ENCODE results near the gene TESK2. TPM values are rescaled to one million over a fixed set of nuclear protein-coding genes. Genes with fewer than 3 reads are reported as not detected.
A peak's percentile ranks its signal among the peaks of the same experiment; 100 is the strongest.

The TESK2 gene
- total and polyA plus RNA-seq, 2 of the 8 experiments (the other 6 are each of a cell fraction or from before 2014, with no cell fraction given), result 10.8 to 12.6 TPM

- TF ChIP-seq HDAC2 (IDR thresholded peaks at IDR 0.05; ENCODE audit: borderline replicate concordance in 1 of 2, low read depth in 2 of 2, low read length in 2 of 2) (no peak), SP2 (IDR thresholded peaks at IDR 0.05; ENCODE audit: low read length) (no peak), CHD1 (IDR thresholded peaks at IDR 0.05; ENCODE audit: low read depth, low read length) (0 out of 2 replicates have a peak, but pooled peaks have one; percentile 56), SP4 (IDR thresholded peaks at IDR 0.05; ENCODE audit: low read length) (peak; percentile 75; the same call in 1 of the 2 replicates), ASH2L (IDR thresholded peaks at IDR 0.05; ENCODE audit: low read length) (peak; percentile 59), POLR2AphosphoS5 (IDR thresholded peaks at IDR 0.05; ENCODE audit: low read depth, low read length) (peak; percentile 100), SIN3A (conservative IDR thresholded peaks at IDR 0.05 in 1 of 2, IDR thresholded peaks at IDR 0.05 in 1 of 2; ENCODE audit: low read depth in 1 of 2, low read length in 2 of 2) (peak; percentile 90 to 92; a peak in 3 of 4 replicates), EZH2 (IDR thresholded peaks at IDR 0.05; ENCODE audit: low read depth, low read length, severe bottlenecking) (no peak), GTF2F1 (IDR thresholded peaks at IDR 0.05; ENCODE audit: borderline replicate concordance, low read depth, low read length) (peak; percentile 99), MAFK (IDR thresholded peaks at IDR 0.05; ENCODE audit: low read depth, low read length) (peak; percentile 96; the same call in 1 of the 2 replicates), ATF2 (IDR thresholded peaks at IDR 0.05; ENCODE audit: low read length) (peak; percentile 89; the same call in 1 of the 2 replicates), EP300 (IDR thresholded peaks at IDR 0.05; ENCODE audit: borderline replicate concordance in 1 of 2, low read depth in 2 of 2, low read length in 2 of 2) (peak in 1 of 2 experiments; percentile 82; a peak in 1 of 3 replicates), NRF1 (IDR thresholded peaks at IDR 0.05; ENCODE audit: low read depth, low read length) (no peak), KDM5A (IDR thresholded peaks at IDR 0.05; ENCODE audit: low read length) (no peak), RFX5 (IDR thresholded peaks at IDR 0.05; ENCODE audit: borderline replicate concordance, low read depth, low read length) (no peak; the same call in 1 of the 2 replicates), RBBP5 (IDR thresholded peaks at IDR 0.05; ENCODE audit: borderline replicate concordance, low read depth, low read length) (0 out of 2 replicates have a peak, but pooled peaks have one; percentile 77), TAF7 (optimal IDR thresholded peaks at IDR 0.05; ENCODE audit: borderline replicate concordance, low read depth, low read length) (peak; percentile 99)
Measured at GRCh38 chr1:45521413-45522323, 30.7 kb upstream of the TESK2 start, which contains the start of gene PRDX1 (continued).
